IMR-90 (cell line): ENCODE results near the gene ARX.

Source experiments
- NFE2L2 ChIP-seq: fragments of 150-350 bp; IDR thresholded peaks from 2 replicates; pipeline ENCODE4 v1.6.1; 2016; ENCODE audit warnings: low read depth, mild to moderate bottlenecking, low read length
- POLR2A ChIP-seq: IDR thresholded peaks from 2 replicates; pipeline ENCODE4 v1.6.1; 2012; ENCODE audit warnings: mild to moderate bottlenecking, low read depth, low read length
- RAD21 ChIP-seq: IDR thresholded peaks from 2 replicates; pipeline ENCODE4 v1.6.1; 2012; ENCODE audit warnings: low read length, improper control_type of control experiment
- SMC3 ChIP-seq: fragments of 150-350 bp; IDR thresholded peaks from 2 replicates; pipeline ENCODE4 v1.6.1; 2016; ENCODE audit warnings: low read depth, mild to moderate bottlenecking, antibody characterized with exemption, low read length, moderate library complexity
- USF2 ChIP-seq: fragments of 150-350 bp; IDR thresholded peaks from 2 replicates; pipeline ENCODE4 v1.6.1; 2017; ENCODE audit warnings: mild to moderate bottlenecking, antibody characterized with exemption, low read length, low read depth
- TF ChIP-seq, protein P1 (sequence below): conservative IDR thresholded peaks from 2 replicates; pipeline ENCODE4 v1.5.1; 2012; ENCODE audit warnings: mild to moderate bottlenecking, low read depth, low read length, improper control_type of control experiment

GRCh38 chrX:25013632-25014365, 2.0 kb downstream of the ARX start:
- TF ChIP-seq RAD21 (no peak), SMC3 (no peak), NFE2L2 (no peak), USF2 (no peak), POLR2A (no peak)
- TF ChIP-seq, protein P1, sequence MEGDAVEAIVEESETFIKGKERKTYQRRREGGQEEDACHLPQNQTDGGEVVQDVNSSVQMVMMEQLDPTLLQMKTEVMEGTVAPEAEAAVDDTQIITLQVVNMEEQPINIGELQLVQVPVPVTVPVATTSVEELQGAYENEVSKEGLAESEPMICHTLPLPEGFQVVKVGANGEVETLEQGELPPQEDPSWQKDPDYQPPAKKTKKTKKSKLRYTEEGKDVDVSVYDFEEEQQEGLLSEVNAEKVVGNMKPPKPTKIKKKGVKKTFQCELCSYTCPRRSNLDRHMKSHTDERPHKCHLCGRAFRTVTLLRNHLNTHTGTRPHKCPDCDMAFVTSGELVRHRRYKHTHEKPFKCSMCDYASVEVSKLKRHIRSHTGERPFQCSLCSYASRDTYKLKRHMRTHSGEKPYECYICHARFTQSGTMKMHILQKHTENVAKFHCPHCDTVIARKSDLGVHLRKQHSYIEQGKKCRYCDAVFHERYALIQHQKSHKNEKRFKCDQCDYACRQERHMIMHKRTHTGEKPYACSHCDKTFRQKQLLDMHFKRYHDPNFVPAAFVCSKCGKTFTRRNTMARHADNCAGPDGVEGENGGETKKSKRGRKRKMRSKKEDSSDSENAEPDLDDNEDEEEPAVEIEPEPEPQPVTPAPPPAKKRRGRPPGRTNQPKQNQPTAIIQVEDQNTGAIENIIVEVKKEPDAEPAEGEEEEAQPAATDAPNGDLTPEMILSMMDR, result no peak
